ENCODE results near the gene OPRD1.

The OPRD1 gene

GRCh38 chr1:28914228-28915030 lies 102.5 kb downstream of the OPRD1 start, which contains the start of gene EPB41:
TSS of gene EPB41 (plus strand) at chr1:28914569. CDS start at chr1:28987438, 72,869 bp downstream.
- DNase-seq, result peak; percentile 96

- DNase-seq, result peak; percentile 42 to 51
These were observed 103.3 kb downstream of the OPRD1 start for GRCh38 chr1:28915031-28915895.

DNA sequence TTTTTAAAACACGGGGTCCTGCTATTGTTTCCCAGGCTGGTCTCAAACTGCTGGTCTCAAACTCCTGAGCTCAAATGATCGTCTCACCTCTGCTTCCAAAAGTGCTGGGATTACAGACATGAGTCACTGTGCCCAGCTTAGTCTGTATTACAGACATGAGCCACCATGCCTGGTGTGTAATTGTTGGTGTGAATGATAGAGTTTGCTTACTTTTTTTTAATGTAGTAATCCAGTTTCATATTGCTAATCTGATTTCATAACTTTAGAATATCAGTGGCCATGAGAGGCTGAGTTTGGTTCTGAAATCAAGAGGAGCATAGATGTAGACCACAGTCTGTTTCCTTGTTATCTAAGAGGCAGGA lies 105.8 kb downstream of the OPRD1 start:
- DNase-seq, result no peak

Data from Kasumi-1 (cell line).